ENCODE measurements around the gene ANKS1B.

DNA sequence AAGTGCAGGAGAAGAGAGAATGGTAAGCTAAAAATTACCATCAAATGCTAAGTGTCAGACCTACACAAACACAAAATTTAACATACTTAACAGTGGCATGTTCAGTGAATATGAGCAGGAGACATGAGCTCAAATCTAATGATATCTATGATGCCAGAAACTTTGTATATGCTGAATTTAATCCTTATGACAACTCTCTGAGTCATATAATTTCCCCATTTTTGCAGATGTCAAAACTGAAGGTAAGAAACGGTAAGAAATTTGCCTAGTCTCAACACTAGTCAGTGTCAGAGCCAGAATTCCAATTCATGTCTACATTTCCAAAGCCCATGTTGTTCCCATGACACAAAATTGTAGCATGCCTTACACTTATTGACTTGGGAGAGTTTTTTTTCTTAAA lies 963.9 kb downstream of the ANKS1B start:
- TF ChIP-seq RAD21 (IDR thresholded peaks at IDR 0.05) (no peak), JUND (IDR thresholded peaks at IDR 0.05) (no peak), YY1 (IDR thresholded peaks at IDR 0.05) (no peak), TAF1 (conservative IDR thresholded peaks at IDR 0.05) (no peak), EGR1 (IDR thresholded peaks at IDR 0.05; ENCODE audit: low read depth in 2 of 2) (no peak), HNF4A (conservative IDR thresholded peaks at IDR 0.05) (no peak), NR2F2 (IDR thresholded peaks at IDR 0.05) (no peak), FOXA2 (IDR thresholded peaks at IDR 0.05) (no peak)
- TF ChIP-seq, protein P1, sequence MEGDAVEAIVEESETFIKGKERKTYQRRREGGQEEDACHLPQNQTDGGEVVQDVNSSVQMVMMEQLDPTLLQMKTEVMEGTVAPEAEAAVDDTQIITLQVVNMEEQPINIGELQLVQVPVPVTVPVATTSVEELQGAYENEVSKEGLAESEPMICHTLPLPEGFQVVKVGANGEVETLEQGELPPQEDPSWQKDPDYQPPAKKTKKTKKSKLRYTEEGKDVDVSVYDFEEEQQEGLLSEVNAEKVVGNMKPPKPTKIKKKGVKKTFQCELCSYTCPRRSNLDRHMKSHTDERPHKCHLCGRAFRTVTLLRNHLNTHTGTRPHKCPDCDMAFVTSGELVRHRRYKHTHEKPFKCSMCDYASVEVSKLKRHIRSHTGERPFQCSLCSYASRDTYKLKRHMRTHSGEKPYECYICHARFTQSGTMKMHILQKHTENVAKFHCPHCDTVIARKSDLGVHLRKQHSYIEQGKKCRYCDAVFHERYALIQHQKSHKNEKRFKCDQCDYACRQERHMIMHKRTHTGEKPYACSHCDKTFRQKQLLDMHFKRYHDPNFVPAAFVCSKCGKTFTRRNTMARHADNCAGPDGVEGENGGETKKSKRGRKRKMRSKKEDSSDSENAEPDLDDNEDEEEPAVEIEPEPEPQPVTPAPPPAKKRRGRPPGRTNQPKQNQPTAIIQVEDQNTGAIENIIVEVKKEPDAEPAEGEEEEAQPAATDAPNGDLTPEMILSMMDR (IDR thresholded peaks at IDR 0.05; ENCODE audit: low read depth, low read length, missing input control): no peak
- TF ChIP-seq, protein P2, sequence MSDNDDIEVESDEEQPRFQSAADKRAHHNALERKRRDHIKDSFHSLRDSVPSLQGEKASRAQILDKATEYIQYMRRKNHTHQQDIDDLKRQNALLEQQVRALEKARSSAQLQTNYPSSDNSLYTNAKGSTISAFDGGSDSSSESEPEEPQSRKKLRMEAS (IDR thresholded peaks at IDR 0.05): no peak
